K562 treated with DMSO at 1 percent for 12 hours (cell line): ENCODE data around the gene MND1. TPM values are rescaled to one million over a fixed set of nuclear protein-coding genes. Genes with fewer than 3 reads are reported as not detected.

ENCODE experiments used
- total RNA-seq: library from RNA; unstranded; fragments of 300-600 nt; gene quantifications from 2 replicates; pipeline ENCODE4 v1.2.3, GENCODE V29; 2022; ENCODE audit not compliant: insufficient read depth

MND1 gene, protein sequence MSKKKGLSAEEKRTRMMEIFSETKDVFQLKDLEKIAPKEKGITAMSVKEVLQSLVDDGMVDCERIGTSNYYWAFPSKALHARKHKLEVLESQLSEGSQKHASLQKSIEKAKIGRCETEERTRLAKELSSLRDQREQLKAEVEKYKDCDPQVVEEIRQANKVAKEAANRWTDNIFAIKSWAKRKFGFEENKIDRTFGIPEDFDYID
- 33.7 and 48.0 TPM in 2 replicates for total RNA-seq

DNA sequence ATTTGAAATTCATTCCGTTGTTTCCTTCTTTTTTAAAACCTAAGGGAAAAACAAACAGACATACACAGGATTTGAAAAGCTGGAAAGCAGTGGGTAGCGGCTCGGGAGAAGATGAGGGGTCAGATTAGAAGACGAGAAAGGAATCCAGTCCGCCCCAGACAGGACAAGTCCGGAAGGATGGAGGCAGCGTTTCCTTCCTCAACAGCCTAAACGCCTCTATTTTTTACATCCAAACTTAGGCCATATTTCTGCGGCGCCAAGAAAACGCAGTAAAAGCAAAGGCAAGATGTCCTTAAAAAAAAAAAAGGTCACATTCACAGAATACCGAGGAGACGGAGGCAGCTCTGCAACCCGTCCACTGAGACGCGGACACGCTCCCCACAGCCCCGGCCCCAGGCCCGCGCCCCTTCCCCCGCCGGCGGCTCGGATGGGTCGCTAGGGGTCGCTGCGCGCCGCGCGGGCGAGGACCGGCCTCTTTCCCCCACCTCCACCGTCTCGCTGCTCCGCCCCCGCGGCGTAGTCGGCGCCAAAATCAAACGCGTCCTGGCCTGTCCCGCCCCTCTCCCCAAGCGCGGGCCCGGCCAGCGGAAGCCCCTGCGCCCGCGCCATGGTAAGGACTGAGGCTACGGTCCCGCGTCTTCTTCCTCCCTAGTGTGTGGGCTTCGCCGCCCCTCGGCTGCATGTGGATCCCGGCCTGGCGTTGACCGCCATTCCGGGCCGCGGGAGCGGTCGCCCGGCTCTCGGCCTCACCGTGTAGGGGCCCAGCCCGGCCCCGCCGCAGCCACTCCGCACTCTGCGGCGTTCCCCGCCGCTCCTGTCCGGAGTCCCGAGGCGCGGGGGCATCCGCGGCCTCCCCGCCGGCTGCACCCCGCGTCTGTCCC lies at the start of gene MND1:
Gene MND1, plus strand, starts transcription at position 558 of the 881 bp plus-strand sequence. Its CDS starts 50 bp downstream, at position 608.

Other genes with a start within 250 kb of the MND1 start
- 0.28 and 1.5 TPM in 2 replicates for gene TRIM2, start 140.2 kb upstream of the MND1 start, total RNA-seq
- gene TMEM131L, start 121.7 kb downstream of the MND1 start, total RNA-seq: 3.7 and 14.0 TPM in 2 replicates